PC-9 (cell line): ENCODE results near the gene CNTN4.

Source experiments
- EZH2 ChIP-seq: fragments of 200-600 bp; sonication (generic); IDR thresholded peaks from 2 replicates; pipeline ENCODE4 v1.8.0; 2017; ENCODE audit warnings: antibody characterized with exemption, low read depth
- TF ChIP-seq, protein P1 (sequence below): fragments of 200-600 bp; sonication (generic); conservative IDR thresholded peaks from 2 replicates; pipeline ENCODE4 v1.6.1; 2017; ENCODE audit warnings: mixed run types, antibody characterized with exemption, mild to moderate bottlenecking, moderate library complexity

DNA sequence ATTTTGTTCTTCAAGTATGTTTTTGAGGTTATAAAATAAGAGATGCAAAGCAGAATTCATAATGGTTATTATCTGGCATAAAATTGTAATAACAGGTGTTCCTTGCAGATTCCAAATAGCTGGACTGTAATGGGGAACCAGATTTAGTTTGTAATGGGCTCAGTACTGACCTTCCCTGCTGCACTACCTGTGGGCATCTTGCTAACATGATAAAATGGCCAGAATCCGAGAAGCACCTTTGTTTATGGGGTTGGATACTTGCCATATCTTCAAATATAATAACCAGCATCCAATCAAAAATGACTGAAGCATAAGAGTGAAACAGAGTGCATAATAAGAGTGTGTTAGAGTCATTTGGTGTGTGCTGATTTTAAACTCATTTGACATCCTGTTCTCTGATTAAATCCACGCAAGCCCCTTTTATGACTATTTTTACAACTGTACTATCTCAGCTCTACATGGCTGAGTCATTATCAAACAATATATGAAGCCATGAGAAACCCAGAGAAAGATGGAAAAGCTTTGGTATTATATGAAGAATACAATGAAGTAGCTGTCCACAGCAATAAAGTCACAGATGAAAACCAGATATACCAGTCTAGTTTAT, 292.4 kb downstream of the CNTN4 start:
- TF ChIP-seq, protein P1, sequence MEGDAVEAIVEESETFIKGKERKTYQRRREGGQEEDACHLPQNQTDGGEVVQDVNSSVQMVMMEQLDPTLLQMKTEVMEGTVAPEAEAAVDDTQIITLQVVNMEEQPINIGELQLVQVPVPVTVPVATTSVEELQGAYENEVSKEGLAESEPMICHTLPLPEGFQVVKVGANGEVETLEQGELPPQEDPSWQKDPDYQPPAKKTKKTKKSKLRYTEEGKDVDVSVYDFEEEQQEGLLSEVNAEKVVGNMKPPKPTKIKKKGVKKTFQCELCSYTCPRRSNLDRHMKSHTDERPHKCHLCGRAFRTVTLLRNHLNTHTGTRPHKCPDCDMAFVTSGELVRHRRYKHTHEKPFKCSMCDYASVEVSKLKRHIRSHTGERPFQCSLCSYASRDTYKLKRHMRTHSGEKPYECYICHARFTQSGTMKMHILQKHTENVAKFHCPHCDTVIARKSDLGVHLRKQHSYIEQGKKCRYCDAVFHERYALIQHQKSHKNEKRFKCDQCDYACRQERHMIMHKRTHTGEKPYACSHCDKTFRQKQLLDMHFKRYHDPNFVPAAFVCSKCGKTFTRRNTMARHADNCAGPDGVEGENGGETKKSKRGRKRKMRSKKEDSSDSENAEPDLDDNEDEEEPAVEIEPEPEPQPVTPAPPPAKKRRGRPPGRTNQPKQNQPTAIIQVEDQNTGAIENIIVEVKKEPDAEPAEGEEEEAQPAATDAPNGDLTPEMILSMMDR = no peak
- TF ChIP-seq EZH2 = no peak
